Measurements from ENCODE around the gene GIN1.

DNA sequence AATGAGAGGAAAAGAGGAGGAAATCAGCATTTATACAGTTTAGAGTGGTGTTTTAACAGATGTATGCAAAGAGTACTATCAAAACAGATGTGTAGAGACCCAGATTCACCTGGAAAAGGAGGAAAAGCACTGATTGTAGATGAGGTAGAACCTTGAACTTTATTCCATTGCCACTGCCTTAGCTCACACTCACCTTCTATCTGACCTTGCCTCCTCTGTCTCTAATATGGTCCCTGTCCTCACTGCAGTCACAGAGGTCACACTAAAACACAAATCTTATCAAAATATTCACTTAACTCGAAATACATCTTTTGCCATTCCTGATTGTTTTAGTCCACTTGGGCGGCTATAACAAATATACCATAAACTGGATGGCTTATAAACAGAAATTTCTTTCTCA, 7.0 kb downstream of the GIN1 start:
- TF ChIP-seq, protein P1, sequence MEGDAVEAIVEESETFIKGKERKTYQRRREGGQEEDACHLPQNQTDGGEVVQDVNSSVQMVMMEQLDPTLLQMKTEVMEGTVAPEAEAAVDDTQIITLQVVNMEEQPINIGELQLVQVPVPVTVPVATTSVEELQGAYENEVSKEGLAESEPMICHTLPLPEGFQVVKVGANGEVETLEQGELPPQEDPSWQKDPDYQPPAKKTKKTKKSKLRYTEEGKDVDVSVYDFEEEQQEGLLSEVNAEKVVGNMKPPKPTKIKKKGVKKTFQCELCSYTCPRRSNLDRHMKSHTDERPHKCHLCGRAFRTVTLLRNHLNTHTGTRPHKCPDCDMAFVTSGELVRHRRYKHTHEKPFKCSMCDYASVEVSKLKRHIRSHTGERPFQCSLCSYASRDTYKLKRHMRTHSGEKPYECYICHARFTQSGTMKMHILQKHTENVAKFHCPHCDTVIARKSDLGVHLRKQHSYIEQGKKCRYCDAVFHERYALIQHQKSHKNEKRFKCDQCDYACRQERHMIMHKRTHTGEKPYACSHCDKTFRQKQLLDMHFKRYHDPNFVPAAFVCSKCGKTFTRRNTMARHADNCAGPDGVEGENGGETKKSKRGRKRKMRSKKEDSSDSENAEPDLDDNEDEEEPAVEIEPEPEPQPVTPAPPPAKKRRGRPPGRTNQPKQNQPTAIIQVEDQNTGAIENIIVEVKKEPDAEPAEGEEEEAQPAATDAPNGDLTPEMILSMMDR (IDR thresholded peaks at IDR 0.05): no peak
- TF ChIP-seq POLR2A (IDR thresholded peaks at IDR 0.05): no peak

Measured in thyroid gland (tissue), 4 donors.